ENCODE data around the gene SMAD4.

DNA sequence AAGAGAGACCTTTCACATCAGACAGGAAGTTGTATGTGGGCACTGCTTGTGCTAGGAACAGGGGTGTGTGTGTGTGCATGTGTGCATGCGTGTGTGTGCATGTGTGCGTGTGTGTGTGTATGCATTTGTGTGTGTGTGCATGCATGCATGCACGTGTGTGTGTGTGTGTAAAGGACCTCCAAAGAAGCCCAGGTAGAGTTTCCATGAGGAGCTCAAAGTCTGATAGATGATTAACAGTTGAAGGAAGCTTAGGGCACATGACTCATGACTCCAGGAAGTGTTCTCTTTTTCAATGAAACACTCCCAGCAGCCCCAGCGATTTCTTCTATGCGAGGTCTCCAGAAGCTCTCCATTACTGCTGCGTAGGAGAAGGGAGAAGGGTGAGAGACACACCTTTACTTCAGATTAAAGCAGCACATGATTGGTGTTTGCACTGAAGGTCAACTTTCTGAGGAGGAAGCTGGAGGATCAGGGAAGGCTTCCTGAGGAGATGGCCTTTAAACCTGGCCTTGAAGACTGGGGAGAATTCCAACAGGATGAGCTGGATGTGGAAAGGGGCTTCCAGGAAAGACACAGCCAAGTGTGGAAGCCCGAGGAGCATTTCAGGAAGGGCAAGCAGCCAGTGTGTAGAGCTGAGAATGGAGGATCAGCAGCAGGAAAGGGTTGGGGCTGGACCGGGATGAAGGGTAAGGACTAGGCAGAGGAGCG is 77.7 kb downstream of the SMAD4 start:
- TF ChIP-seq CTCF (IDR thresholded peaks at IDR 0.05; ENCODE audit: poor library complexity) (no peak), EZH2 (IDR thresholded peaks at IDR 0.05; ENCODE audit: borderline replicate concordance) (no peak)

All from hepatocyte (in vitro differentiated cells).